Peyer's patch (tissue), 4 donors: ENCODE results near the gene LYZL2.

Experiments used
- CTCF ChIP-seq, 6 experiments: fragments of 450-650 bp in 4 of 6; fragments of 200-600 bp in 2 of 6; sonication (generic) in 1 of 6; IDR thresholded peaks; one replicate each; pipeline ENCODE4 v1.5.1; 2017 to 2019; ENCODE audit warnings: antibody characterized with exemption in 6 of 6, mild to moderate bottlenecking in 3 of 6, moderate library complexity in 1 of 6
- POLR2A ChIP-seq, 2 donors: fragments of 450-650 bp; IDR thresholded peaks; one replicate each; pipeline ENCODE4 v1.5.1; 2017; ENCODE audit warnings: antibody characterized with exemption in 2 of 2, mild to moderate bottlenecking in 2 of 2, moderate library complexity in 2 of 2

GRCh38 chr10:30637881-30638467, 8.4 kb upstream of the LYZL2 start:
- TF ChIP-seq POLR2A (IDR thresholded peaks at IDR 0.05) (no peak), CTCF (IDR thresholded peaks at IDR 0.05) (no peak)
